HepG2 (cell line): ENCODE measurements around the gene ZKSCAN4. TPM values are rescaled to one million over a fixed set of nuclear protein-coding genes. Genes with fewer than 3 reads are reported as not detected.

Experiments used
- ATF7 ChIP-seq, 2 experiments: fragments of 450-650 bp in 1 of 2; sonication (generic) in 1 of 2; formaldehyde crosslinking in 1 of 2; IDR thresholded peaks; 2 replicates each; pipeline versions ENCODE4 v1.4.0 to v1.6.1; 2016 to 2020; ENCODE audit warnings: antibody characterized with exemption in 1 of 2, mild to moderate bottlenecking in 1 of 2, missing genetic modification reagents in 1 of 2
- HCFC1 ChIP-seq: fragments of 150-350 bp; IDR thresholded peaks from 2 replicates; pipeline ENCODE4 v1.6.1; 2014; ENCODE audit warnings: low read depth, low read length
- ISX ChIP-seq: sonication (generic); formaldehyde crosslinking; conservative IDR thresholded peaks from 2 replicates; pipeline ENCODE4 v1.5.0; 2020; ENCODE audit warnings: missing genetic modification reagents
- MLXIP ChIP-seq: sonication (generic); formaldehyde crosslinking; IDR thresholded peaks from 2 replicates; pipeline ENCODE4 v1.9.0; 2021; ENCODE audit warnings: missing genetic modification reagents, borderline replicate concordance
- MYNN ChIP-seq: sonication (generic); formaldehyde crosslinking; IDR thresholded peaks from 2 replicates; pipeline ENCODE4 v1.4.0; 2020; ENCODE audit warnings: mild to moderate bottlenecking, low read depth, missing genetic modification reagents
- NFATC3 ChIP-seq: sonication (generic); formaldehyde crosslinking; IDR thresholded peaks from 2 replicates; pipeline ENCODE4 v1.5.1; 2020; ENCODE audit warnings: mild to moderate bottlenecking, missing genetic modification reagents
- TGIF2 ChIP-seq: IDR thresholded peaks from 2 replicates; pipeline ENCODE4 v1.6.1; 2016; ENCODE audit warnings: control low read depth, missing compliant biosample characterization
- ZFP36 ChIP-seq: fragments of 150-350 bp; IDR thresholded peaks from 2 replicates; pipeline ENCODE4 v1.6.1; 2018; ENCODE audit warnings: borderline replicate concordance, low read length, low read depth; ENCODE audit not compliant: partially characterized antibody
- ZNF34 ChIP-seq: sonication (generic); formaldehyde crosslinking; IDR thresholded peaks from 2 replicates; pipeline ENCODE4 v1.4.0; 2020; ENCODE audit warnings: mild to moderate bottlenecking, missing genetic modification reagents, borderline replicate concordance
- ZNF503 ChIP-seq: sonication (generic); formaldehyde crosslinking; IDR thresholded peaks from 2 replicates; pipeline ENCODE4 v1.4.0; 2020; ENCODE audit warnings: missing genetic modification reagents
- ZNF577 ChIP-seq: sonication (generic); formaldehyde crosslinking; IDR thresholded peaks from 2 replicates; pipeline ENCODE4 v1.4.0; 2020; ENCODE audit warnings: mild to moderate bottlenecking, low read depth, missing genetic modification reagents, borderline replicate concordance
- ZNF674 ChIP-seq: sonication (generic); formaldehyde crosslinking; IDR thresholded peaks from 2 replicates; pipeline ENCODE4 v1.5.0; 2020; ENCODE audit warnings: low read depth, mild to moderate bottlenecking, missing genetic modification reagents
- polyA plus RNA-seq, 8 experiments: library from polyadenylated mRNA; depleted of rRNA in 3 of 8; stranded (reverse) in 7 of 8; unstranded in 1 of 8; fragments of >200 nt; fragmentation: Illumina TruSeq in 4 of 8; extraction: Trizol in 4 of 8; gene quantifications; 2 replicates each; pipeline versions ENCODE4 v1.2.1 to v1.2.3, GENCODE V29; 2011 to 2016; ENCODE audit warnings: low read depth in 4 of 8, missing spikeins in 1 of 8, mixed read lengths in 1 of 8; ENCODE audit not compliant: insufficient read depth in 1 of 8
- total RNA-seq, 5 experiments: library from RNA; depleted of rRNA; stranded (reverse); fragments of >200 nt; fragmentation: Illumina TruSeq; extraction: Trizol; gene quantifications; 2 replicates each; pipeline ENCODE4 v1.2.3, GENCODE V29; 2016; ENCODE audit warnings: low read depth in 1 of 5
- TF ChIP-seq, protein P1 (sequence below): sonication (generic); formaldehyde crosslinking; conservative IDR thresholded peaks from 2 replicates; pipeline ENCODE4 v1.8.0; 2022; ENCODE audit warnings: missing genetic modification reagents
- TF ChIP-seq, protein P2 (sequence below): sonication (generic); formaldehyde crosslinking; IDR thresholded peaks from 2 replicates; pipeline ENCODE4 v1.4.0; 2020; ENCODE audit warnings: missing genetic modification reagents, borderline replicate concordance
- TF ChIP-seq, protein P3 (sequence below): sonication (generic); formaldehyde crosslinking; IDR thresholded peaks from 2 replicates; pipeline ENCODE4 v1.4.0; 2020; ENCODE audit warnings: mild to moderate bottlenecking, low read depth, missing genetic modification reagents

Gene ZKSCAN4
- total and polyA plus RNA-seq, 2 of the 13 experiments (the other 11 are each of a cell fraction or from before 2014, with no cell fraction given): 2.9 to 7.8 TPM

GRCh38 chr6:28266962-28267694, 15.1 kb upstream of the ZKSCAN4 start, which contains the start of gene ZSCAN26 (continued):
- TF ChIP-seq ZNF577 (no peak), ZNF674 (CRISPR knock-in tag) (no peak), ZNF34 (CRISPR knock-in tag) (no peak), ZNF503 (CRISPR knock-in tag) (peak; percentile 81; the same call in 1 of the 2 replicates), TGIF2 (CRISPR knock-in tag) (peak; percentile 54; the same call in 1 of the 2 replicates), MLXIP (CRISPR knock-in tag) (no peak), ISX (CRISPR knock-in tag) (0 out of 2 replicates have a peak, but pooled peaks have one; percentile 73), MYNN (CRISPR knock-in tag) (0 out of 2 replicates have a peak, but pooled peaks have one; percentile 44), ATF7 (IDR thresholded peaks at IDR 0.05) (peak; percentile 16; the same call in 1 of the 2 replicates), ATF7 (CRISPR knock-in tag; IDR thresholded peaks at IDR 0.05) (peak; percentile 72; the same call in 1 of the 2 replicates), HCFC1 (no peak), ZFP36 (peak; percentile 2), NFATC3 (CRISPR knock-in tag) (peak; percentile 23; the same call in 1 of the 2 replicates)
- TF ChIP-seq, protein P1, sequence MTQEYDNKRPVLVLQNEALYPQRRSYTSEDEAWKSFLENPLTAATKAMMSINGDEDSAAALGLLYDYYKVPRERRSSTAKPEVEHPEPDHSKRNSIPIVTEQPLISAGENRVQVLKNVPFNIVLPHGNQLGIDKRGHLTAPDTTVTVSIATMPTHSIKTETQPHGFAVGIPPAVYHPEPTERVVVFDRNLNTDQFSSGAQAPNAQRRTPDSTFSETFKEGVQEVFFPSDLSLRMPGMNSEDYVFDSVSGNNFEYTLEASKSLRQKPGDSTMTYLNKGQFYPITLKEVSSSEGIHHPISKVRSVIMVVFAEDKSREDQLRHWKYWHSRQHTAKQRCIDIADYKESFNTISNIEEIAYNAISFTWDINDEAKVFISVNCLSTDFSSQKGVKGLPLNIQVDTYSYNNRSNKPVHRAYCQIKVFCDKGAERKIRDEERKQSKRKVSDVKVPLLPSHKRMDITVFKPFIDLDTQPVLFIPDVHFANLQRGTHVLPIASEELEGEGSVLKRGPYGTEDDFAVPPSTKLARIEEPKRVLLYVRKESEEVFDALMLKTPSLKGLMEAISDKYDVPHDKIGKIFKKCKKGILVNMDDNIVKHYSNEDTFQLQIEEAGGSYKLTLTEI (CRISPR knock-in tag): no peak
- TF ChIP-seq, protein P2, sequence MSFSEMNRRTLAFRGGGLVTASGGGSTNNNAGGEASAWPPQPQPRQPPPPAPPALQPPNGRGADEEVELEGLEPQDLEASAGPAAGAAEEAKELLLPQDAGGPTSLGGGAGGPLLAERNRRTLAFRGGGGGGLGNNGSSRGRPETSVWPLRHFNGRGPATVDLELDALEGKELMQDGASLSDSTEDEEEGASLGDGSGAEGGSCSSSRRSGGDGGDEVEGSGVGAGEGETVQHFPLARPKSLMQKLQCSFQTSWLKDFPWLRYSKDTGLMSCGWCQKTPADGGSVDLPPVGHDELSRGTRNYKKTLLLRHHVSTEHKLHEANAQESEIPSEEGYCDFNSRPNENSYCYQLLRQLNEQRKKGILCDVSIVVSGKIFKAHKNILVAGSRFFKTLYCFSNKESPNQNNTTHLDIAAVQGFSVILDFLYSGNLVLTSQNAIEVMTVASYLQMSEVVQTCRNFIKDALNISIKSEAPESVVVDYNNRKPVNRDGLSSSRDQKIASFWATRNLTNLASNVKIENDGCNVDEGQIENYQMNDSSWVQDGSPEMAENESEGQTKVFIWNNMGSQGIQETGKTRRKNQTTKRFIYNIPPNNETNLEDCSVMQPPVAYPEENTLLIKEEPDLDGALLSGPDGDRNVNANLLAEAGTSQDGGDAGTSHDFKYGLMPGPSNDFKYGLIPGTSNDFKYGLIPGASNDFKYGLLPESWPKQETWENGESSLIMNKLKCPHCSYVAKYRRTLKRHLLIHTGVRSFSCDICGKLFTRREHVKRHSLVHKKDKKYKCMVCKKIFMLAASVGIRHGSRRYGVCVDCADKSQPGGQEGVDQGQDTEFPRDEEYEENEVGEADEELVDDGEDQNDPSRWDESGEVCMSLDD: 0 out of 2 replicates have a peak, but pooled peaks have one; percentile 55
- TF ChIP-seq, protein P3, sequence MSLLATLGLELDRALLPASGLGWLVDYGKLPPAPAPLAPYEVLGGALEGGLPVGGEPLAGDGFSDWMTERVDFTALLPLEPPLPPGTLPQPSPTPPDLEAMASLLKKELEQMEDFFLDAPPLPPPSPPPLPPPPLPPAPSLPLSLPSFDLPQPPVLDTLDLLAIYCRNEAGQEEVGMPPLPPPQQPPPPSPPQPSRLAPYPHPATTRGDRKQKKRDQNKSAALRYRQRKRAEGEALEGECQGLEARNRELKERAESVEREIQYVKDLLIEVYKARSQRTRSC (CRISPR knock-in tag): peak; percentile 62; the same call in 1 of the 2 replicates
